ENCODE measurements around the gene FN3KRP. TPM values are rescaled to one million over a fixed set of nuclear protein-coding genes. Genes with fewer than 3 reads are reported as not detected.

FN3KRP gene
- total and polyA plus RNA-seq, 2 of the 13 experiments (the other 11 are each of a cell fraction or from before 2014, with no cell fraction given), result 22.4 to 28.2 TPM

DNA sequence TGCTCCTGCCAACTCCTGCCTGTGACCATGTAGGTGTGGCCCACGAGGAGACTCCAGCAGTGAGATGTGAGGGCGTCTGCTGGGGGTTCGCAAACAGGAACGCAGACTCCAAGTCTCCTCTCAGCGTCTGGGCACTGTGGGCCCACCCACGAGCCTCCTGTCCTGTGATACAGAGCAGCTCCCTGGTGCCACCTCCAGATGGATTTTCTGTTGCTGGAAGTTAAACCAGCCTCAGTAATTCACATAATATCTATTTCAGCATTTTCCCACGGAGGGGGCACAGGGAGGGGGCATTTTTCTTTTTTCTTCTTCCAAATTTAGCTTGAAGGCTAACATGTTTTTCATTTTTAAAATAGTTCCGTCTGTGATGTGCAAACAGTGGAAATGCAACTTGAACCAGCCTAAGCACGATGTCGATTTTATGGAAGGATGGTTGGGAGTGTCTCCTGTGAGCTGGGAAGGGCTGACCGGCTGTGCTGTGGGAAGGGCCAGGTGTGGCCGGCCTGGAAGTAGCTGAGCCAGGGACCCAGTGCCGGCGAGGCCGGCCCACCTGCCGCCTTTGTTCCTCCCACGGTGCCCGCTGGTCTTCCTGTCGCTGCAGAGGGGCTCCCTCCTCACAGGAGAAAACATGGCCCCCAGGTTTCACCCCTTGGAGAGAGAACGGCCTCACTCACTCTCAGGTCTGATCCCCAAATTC lies 14.1 kb upstream of the FN3KRP start:
- H3K36me3 ChIP-seq (replicated peaks in 1 of 2; ENCODE audit: control insufficient read depth in 1 of 2, insufficient read depth in 2 of 2, low read length in 2 of 2), result no peaks in the 10 kb centered on the region
- H3K27ac ChIP-seq (ENCODE audit: extremely low read length, insufficient read depth, low read length), result no peak overlapping the region
- CTCF ChIA-PET (ENCODE audit: low intra/inter-chr PET ratio, low total read pairs), result no interaction called here
- DNase-seq (ENCODE audit: low spot score) (no peak), ATAC-seq (no peak), FAIRE-seq (no peak)
- WGBS (ENCODE audit: low lambda C conversion rate), result 17% methylated on average over 17 of the region's 20 CpGs
- H3K27me3 ChIP-seq (ENCODE audit: control insufficient read depth in 1 of 2, insufficient read depth in 2 of 2, low read length in 2 of 2), result peaks cover 0 to 24% of the 10 kb centered on the region in 2 experiments; a peak in 2 of 5 replicates
- TF ChIP-seq, protein P1, sequence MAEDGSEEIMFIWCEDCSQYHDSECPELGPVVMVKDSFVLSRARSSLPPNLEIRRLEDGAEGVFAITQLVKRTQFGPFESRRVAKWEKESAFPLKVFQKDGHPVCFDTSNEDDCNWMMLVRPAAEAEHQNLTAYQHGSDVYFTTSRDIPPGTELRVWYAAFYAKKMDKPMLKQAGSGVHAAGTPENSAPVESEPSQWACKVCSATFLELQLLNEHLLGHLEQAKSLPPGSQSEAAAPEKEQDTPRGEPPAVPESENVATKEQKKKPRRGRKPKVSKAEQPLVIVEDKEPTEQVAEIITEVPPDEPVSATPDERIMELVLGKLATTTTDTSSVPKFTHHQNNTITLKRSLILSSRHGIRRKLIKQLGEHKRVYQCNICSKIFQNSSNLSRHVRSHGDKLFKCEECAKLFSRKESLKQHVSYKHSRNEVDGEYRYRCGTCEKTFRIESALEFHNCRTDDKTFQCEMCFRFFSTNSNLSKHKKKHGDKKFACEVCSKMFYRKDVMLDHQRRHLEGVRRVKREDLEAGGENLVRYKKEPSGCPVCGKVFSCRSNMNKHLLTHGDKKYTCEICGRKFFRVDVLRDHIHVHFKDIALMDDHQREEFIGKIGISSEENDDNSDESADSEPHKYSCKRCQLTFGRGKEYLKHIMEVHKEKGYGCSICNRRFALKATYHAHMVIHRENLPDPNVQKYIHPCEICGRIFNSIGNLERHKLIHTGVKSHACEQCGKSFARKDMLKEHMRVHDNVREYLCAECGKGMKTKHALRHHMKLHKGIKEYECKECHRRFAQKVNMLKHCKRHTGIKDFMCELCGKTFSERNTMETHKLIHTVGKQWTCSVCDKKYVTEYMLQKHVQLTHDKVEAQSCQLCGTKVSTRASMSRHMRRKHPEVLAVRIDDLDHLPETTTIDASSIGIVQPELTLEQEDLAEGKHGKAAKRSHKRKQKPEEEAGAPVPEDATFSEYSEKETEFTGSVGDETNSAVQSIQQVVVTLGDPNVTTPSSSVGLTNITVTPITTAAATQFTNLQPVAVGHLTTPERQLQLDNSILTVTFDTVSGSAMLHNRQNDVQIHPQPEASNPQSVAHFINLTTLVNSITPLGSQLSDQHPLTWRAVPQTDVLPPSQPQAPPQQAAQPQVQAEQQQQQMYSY (CRISPR knock-in tag; IDR thresholded peaks at IDR 0.05), result no peak
- TF ChIP-seq, protein P2, sequence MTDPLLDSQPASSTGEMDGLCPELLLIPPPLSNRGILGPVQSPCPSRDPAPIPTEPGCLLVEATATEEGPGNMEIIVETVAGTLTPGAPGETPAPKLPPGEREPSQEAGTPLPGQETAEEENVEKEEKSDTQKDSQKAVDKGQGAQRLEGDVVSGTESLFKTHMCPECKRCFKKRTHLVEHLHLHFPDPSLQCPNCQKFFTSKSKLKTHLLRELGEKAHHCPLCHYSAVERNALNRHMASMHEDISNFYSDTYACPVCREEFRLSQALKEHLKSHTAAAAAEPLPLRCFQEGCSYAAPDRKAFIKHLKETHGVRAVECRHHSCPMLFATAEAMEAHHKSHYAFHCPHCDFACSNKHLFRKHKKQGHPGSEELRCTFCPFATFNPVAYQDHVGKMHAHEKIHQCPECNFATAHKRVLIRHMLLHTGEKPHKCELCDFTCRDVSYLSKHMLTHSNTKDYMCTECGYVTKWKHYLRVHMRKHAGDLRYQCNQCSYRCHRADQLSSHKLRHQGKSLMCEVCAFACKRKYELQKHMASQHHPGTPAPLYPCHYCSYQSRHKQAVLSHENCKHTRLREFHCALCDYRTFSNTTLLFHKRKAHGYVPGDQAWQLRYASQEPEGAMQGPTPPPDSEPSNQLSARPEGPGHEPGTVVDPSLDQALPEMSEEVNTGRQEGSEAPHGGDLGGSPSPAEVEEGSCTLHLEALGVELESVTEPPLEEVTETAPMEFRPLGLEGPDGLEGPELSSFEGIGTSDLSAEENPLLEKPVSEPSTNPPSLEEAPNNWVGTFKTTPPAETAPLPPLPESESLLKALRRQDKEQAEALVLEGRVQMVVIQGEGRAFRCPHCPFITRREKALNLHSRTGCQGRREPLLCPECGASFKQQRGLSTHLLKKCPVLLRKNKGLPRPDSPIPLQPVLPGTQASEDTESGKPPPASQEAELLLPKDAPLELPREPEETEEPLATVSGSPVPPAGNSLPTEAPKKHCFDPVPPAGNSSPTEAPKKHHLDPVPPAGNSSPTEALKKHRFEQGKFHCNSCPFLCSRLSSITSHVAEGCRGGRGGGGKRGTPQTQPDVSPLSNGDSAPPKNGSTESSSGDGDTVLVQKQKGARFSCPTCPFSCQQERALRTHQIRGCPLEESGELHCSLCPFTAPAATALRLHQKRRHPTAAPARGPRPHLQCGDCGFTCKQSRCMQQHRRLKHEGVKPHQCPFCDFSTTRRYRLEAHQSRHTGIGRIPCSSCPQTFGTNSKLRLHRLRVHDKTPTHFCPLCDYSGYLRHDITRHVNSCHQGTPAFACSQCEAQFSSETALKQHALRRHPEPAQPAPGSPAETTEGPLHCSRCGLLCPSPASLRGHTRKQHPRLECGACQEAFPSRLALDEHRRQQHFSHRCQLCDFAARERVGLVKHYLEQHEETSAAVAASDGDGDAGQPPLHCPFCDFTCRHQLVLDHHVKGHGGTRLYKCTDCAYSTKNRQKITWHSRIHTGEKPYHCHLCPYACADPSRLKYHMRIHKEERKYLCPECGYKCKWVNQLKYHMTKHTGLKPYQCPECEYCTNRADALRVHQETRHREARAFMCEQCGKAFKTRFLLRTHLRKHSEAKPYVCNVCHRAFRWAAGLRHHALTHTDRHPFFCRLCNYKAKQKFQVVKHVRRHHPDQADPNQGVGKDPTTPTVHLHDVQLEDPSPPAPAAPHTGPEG (CRISPR knock-in tag; IDR thresholded peaks at IDR 0.05), result no peak
- TF ChIP-seq HDAC1 (CRISPR knock-in tag; IDR thresholded peaks at IDR 0.05) (0 out of 2 replicates have a peak, but pooled peaks have one; percentile 19), PTBP1 (IDR thresholded peaks at IDR 0.05; ENCODE audit: low read depth, low read length, poor library complexity, severe bottlenecking) (no peak), FIP1L1 (IDR thresholded peaks at IDR 0.05; ENCODE audit: borderline replicate concordance, insufficient read depth, low read depth, low read length) (no peak), SIN3B (IDR thresholded peaks at IDR 0.05; ENCODE audit: low read length) (no peak), ZNF546 (CRISPR knock-in tag; conservative IDR thresholded peaks at IDR 0.05) (no peak)
- TF ChIP-seq, protein P3, sequence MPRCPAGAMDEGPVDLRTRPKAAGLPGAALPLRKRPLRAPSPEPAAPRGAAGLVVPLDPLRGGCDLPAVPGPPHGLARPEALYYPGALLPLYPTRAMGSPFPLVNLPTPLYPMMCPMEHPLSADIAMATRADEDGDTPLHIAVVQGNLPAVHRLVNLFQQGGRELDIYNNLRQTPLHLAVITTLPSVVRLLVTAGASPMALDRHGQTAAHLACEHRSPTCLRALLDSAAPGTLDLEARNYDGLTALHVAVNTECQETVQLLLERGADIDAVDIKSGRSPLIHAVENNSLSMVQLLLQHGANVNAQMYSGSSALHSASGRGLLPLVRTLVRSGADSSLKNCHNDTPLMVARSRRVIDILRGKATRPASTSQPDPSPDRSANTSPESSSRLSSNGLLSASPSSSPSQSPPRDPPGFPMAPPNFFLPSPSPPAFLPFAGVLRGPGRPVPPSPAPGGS (CRISPR knock-in tag; IDR thresholded peaks at IDR 0.05), result no peak
- no peak overlapping the region for H2AFZ ChIP-seq (ENCODE audit: low read length)
- H4K20me1 ChIP-seq (ENCODE audit: insufficient read depth, low read length), result no peaks in the 10 kb centered on the region
- H3K9me3 ChIP-seq (ENCODE audit: low read length), result no peaks in the 10 kb centered on the region
- intact Hi-C loops (cut with micrococcal nuclease; ENCODE audit: unreplicated experiment) (no loop called here), in situ Hi-C loops (cut with HindIII; ENCODE audit: extremely low pct_ligation_motif_present, low pct_unique_long_range_greater_than_20kb) (no loop called here)
- H3K79me2 ChIP-seq (ENCODE audit: insufficient read depth, low read length), result no peaks in the 10 kb centered on the region
- POLR2A ChIA-PET, result interaction anchor here (1.3 kb wide), 1 partner anchor 14 kb away, joined by 5 read pairs; the partner anchor contains the start of gene FN3KRP
- BruUV-seq (replicated peaks), result no TSS peak
- peak overlapping the region; percentile 21 for H3K4me2 ChIP-seq (ENCODE audit: low read depth, low read length)
- H3K4me3 ChIP-seq (replicated peaks in 1 of 3; ENCODE audit: insufficient read depth in 1 of 3, low read depth in 2 of 3, low read length in 3 of 3), result no peak overlapping the region
- H3K9ac ChIP-seq (ENCODE audit: insufficient read depth, low read depth, low read length), result no peak overlapping the region
- H3K4me1 ChIP-seq (ENCODE audit: insufficient read depth, low read length), result peaks cover 69% of the 10 kb centered on the region
